GM21825 (cell line): ENCODE data around the gene SLC37A1.

Source experiments
- ATAC-seq: cut with Tn5 transposase; IDR thresholded peaks from one replicate; pipeline ENCODE4 v1.9.1; 2021; ENCODE audit warnings: mild to moderate bottlenecking, moderate library complexity; ENCODE audit not compliant: unreplicated experiment

SLC37A1 gene

GRCh38 chr21:42503711-42504110, 9.9 kb upstream of the SLC37A1 start:
- no peak for ATAC-seq

- ATAC-seq = peak; percentile 81
Observed at GRCh38 chr21:42505090-42505726, 8.4 kb upstream of the SLC37A1 start.

- no peak for ATAC-seq
Observed at GRCh38 chr21:42507418-42507817, 6.2 kb upstream of the SLC37A1 start.

GRCh38 chr21:42508371-42508770, 5.3 kb upstream of the SLC37A1 start:
- no peak for ATAC-seq

- no peak for ATAC-seq
Observed at GRCh38 chr21:42509244-42509643, 4.4 kb upstream of the SLC37A1 start.

- ATAC-seq = no peak
Observed at GRCh38 chr21:42512346-42513034, 1.2 kb upstream of the SLC37A1 start.

- peak; percentile 49 for ATAC-seq
Observed at GRCh38 chr21:42513985-42514882, 582 bp downstream of the SLC37A1 start.

GRCh38 chr21:42514883-42515228, 1.2 kb downstream of the SLC37A1 start:
- ATAC-seq = no peak

GRCh38 chr21:42515708-42516502, 2.3 kb downstream of the SLC37A1 start:
- ATAC-seq = no peak

GRCh38 chr21:42518215-42518614, 4.6 kb downstream of the SLC37A1 start:
- no peak for ATAC-seq

GRCh38 chr21:42518626-42519025, 5.0 kb downstream of the SLC37A1 start:
- no peak for ATAC-seq

- ATAC-seq = no peak
Observed at GRCh38 chr21:42520628-42521253, 7.1 kb downstream of the SLC37A1 start.

- no peak for ATAC-seq
Observed at GRCh38 chr21:42521384-42521783, 7.7 kb downstream of the SLC37A1 start.

- ATAC-seq = no peak
Observed at GRCh38 chr21:42521805-42522204, 8.2 kb downstream of the SLC37A1 start.

GRCh38 chr21:42522271-42522670, 8.6 kb downstream of the SLC37A1 start:
- ATAC-seq = no peak

GRCh38 chr21:42522771-42523170, 9.1 kb downstream of the SLC37A1 start:
- ATAC-seq = no peak

- ATAC-seq = no peak
Observed at GRCh38 chr21:42523211-42523610, 9.6 kb downstream of the SLC37A1 start.

- no peak for ATAC-seq
Observed at GRCh38 chr21:42523941-42524340, 10.3 kb downstream of the SLC37A1 start.

- ATAC-seq = peak; percentile 59
Observed at GRCh38 chr21:42524341-42525028, 10.8 kb downstream of the SLC37A1 start.

- peak; percentile 25 for ATAC-seq
Observed at GRCh38 chr21:42525029-42525581, 11.5 kb downstream of the SLC37A1 start.
